DMS53 (cell line): Measurements from ENCODE around the gene PTPRN2.
"Not testable (repeated sequence)": the region's sequence is repeated elsewhere in the genome, so short reads cannot be mapped to it uniquely, and the experiment has no call there.

Experiments
- DNase-seq: peaks from one replicate; lab custom pipeline; 2025; lab: John Stamatoyannopoulos, UW

PTPRN2 gene

GRCh38 chr7:157603716-157604115, 983.9 kb downstream of the PTPRN2 start:
- no peak for DNase-seq

GRCh38 chr7:157603005-157603404, 984.6 kb downstream of the PTPRN2 start:
- DNase-seq = no peak

DNA sequence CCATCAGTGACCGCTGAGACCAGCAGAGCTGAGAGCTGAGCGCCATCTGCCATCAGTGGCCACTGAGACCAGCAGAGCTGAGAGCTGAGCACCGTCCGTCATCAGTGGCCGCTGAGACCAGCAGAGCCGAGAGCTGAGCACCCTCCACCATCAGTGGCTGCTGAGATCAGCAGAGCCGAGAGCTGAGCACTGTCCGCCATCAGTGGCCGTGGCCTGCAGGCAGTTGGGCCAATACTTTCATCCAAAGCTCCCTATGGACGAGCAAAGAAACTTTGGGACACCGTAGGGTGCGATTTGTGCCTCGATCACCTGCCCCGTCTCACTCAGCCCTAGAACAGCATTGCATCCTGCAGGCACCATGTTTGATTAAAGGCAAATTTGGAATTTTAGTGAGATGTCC, 985.0 kb downstream of the PTPRN2 start:
- no peak for DNase-seq

DNA sequence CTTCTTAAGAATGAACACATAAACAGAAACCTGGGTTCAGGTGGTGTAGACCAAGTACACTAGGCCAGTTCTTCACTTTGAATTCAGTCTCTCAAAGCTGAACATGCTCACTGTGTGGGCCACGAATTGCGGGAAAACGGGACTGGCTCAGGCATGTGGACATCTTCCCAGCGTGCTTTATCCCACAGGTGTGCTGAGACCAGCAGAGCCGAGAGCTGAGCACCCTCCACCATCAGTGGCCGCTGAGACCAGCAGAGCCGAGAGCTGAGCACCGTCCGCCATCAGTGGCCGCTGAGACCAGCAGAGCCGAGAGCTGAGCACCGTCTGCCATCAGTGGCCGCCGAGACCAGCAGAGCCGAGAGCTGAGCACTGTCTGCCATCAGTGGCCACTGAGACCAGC, 985.5 kb downstream of the PTPRN2 start:
- DNase-seq = no peak

DNA sequence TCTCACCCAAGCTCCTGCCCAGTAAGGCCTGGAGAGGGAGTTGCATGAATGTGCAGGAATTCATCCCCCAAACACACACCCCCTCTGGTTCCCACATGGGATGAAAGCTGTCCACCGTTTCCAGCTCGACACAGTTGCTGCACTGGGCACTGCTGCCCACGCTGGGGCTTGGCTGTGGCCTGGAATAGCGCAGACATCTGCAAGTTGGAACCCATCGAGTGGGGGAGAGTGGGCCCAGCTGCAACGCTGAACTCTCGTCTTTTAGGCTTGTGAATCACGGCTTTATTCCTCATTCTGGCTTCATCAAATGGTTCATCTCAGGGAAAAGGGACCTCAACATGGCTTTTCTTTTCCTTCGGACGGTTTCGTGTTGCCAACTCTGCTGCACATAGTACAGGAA, 986.1 kb downstream of the PTPRN2 start:
- no peak for DNase-seq

GRCh38 chr7:157599491-157599890, 988.1 kb downstream of the PTPRN2 start:
- no peak for DNase-seq

DNA sequence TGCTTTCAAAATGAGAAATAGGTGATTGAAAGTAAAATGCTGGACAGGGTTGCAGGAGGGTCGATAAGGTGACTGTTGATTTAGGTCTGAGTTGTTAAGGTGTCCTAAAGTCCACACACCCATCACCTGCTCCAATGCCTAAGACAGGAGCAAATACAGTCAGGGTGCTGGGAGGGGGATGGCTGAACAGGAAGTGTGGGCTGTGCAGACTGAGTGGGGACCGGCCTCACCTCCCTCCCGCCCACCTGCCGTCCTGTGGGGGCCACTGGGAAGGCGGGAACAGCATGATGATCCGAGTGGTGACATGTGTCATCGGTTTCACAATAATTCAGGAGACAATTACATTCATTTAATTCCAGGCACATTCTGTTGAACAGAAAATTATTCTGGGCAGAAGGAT, 990.1 kb downstream of the PTPRN2 start:
- DNase-seq = no peak

- no peak for DNase-seq
These were observed 990.7 kb downstream of the PTPRN2 start for GRCh38 chr7:157596881-157597280.

- no peak for DNase-seq
These were observed 991.2 kb downstream of the PTPRN2 start for GRCh38 chr7:157596471-157596870.

- DNase-seq = no peak
These were observed 991.6 kb downstream of the PTPRN2 start for GRCh38 chr7:157596026-157596425.

GRCh38 chr7:157595086-157595855, 992.4 kb downstream of the PTPRN2 start:
- no peak for DNase-seq

DNA sequence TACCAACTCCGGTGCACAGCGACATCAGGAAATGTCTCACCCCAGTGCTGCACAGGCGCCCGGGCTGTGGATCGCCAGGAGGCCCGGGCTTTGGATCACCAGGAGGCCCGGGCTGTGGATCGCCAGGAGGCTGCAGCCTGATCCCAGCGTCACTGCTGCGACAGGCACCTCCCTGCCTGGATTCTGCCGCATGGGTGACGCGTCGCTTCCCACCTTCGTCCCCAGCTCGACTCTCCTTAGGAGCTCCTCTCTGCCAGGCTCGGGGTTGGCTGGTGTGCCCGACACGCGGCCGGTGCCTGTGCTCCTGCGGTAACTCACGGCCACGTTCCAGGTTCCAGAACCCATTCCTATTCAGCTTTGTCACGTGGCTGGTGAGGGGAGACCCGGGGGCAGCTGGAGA, 993.3 kb downstream of the PTPRN2 start:
- DNase-seq = no peak

- no peak for DNase-seq
These were observed 994.1 kb downstream of the PTPRN2 start for GRCh38 chr7:157593541-157593940.

DNA sequence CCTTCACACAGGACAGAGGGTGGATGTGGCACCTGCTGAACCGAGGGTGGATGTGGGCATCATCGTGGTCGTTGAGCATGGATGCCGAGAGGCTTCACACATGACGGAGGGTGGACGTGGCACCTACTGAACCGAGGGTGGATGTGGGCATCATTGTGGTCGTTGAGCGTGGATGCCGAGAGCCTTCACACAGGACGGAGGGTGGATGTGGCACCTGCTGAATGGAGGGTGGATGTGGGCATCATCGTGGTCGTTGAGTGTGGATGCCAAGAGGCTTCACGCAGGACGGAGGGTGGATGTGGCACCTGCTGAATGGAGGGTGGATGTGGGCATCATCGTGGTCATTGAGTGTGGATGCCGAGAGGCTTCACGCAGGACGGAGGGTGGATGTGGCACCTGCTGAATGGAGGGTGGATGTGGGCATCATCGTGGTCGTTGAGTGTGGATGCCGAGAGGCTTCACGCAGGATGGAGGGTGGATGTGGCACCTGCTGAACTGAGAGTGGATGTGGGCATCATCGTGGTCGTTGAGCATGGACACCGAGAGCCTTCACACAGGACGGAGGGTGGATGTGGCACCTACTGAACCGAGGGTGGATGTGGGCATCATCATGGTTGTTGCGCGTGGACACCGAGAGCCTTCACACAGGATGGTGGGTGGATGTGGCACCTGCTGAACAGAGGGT, 994.8 kb downstream of the PTPRN2 start:
- DNase-seq = not testable (repeated sequence)

- no peak for DNase-seq
These were observed 997.1 kb downstream of the PTPRN2 start for GRCh38 chr7:157590526-157590925.

DNA sequence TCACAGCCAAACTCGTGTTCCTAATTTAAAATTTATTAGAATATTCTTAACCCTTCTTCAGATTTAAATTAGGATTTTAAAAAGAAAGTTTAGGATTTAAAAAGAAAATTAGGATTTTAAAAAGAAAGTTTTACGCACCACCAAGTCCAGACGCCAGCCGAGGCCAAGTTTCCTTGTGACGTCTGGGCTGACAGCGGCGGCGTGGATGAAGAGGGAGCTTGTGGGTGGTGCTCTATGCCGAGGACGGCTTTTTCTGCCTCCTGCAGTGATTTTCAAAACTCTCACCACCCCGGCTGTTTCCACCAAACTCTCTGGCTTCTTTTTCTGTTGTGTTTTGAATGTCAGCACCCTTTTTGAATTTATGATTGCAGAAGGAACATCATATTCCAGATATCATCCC, 997.9 kb downstream of the PTPRN2 start:
- DNase-seq = no peak

GRCh38 chr7:157587805-157588560, 999.6 kb downstream of the PTPRN2 start:
- DNase-seq = no peak

DNA sequence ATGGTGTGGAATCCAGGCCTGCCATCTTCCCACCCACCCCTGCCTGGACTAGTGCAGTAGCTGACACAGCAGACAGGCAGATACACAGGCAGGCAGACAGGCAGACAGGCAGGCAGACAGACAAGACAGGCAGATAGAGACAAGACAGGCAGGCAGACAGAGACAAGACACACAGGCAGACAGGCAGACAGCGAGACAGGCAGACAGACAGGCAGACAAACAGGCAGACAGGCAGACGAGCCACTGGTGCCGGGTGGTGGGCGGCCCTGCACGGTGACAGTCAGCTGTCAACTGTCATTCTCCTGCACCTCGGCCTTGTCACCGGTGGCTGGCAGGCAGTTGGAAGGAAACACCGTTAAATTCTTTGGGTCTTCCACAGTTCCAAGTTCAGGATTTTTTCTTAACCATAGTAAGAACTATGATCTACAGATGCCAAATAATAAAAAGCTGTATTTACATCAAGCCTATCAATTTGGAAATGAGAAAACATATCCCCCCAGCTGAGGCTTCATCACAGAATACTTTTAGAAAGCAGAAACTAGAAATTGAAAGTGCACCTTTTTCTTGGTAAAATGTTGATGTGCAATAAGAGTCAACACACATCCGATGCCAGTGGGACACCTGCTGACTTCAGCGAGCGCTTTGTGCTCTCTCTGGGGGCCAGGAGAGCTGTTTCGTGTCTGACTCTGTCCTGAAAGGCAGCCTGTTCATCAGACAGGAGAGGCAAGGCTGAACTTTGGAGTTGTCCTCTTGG, 1000.4 kb downstream of the PTPRN2 start:
- DNase-seq = no peak

DNA sequence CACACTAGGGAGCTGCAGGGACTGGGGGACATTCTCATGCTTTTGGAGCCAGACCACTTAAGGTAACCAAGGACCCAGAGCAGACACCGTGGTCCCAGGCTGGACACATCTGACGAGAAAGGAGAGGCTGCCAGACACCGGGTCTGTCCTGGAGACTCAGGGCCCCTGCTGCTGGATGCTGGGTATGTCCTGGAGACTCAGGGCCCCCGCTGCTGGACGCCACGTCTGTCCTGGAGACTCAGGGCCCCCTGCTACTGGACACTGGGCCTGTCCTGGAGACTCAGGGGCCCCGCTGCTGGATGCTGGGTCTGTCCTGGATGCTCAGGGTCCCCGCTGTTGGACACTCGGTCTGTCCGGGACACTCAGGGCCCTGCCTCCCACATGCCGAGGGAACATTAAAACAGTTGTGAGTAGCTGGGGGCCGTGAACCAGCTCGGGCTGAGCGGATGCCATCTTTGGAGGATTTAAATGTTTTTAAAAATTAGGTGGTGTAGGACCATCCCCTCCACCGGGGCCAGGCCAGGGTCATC, 1001.1 kb downstream of the PTPRN2 start:
- DNase-seq = no peak

DNA sequence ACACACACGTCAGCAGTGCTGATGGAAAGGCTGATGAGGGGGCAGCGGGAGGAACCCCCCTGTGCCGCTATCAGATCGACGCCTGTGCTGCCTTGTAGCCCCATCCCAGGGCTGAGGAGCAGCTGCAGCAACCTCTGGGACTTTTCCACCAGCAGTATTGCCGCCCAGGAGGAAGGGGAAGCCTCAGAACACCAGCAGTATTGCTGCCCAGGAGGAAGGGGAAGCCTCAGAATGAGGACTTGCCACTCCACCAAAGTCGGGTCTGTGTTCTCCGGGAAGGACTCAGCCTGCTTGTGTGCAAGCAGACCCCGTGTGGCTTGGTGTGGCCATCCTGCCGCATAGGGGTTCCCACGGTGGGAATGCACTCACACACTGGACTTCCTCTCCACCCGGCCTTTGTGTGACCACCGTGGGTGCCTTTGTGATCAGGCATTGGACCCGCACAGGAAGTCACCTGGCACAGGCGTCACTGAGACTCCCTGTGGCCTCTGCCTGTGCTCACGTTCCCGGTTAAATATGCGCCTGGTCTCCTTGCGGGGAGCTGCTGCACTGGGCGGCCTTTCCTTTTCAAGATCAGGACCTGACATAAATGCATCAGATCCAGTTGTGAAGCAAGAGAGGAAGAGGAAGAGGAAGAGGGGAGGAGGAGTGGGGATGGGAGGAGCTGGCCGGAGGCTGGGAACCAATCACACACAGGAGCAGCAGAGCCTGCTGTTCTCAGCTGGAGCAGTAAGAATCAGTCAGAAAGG, 1002.3 kb downstream of the PTPRN2 start:
- DNase-seq = no peak

- DNase-seq = no peak
These were observed 1003.2 kb downstream of the PTPRN2 start for GRCh38 chr7:157584420-157584819.
